Heart left ventricle (tissue), 16 donors: Measurements from ENCODE around the gene UGT2A1. TPM values are rescaled to one million over a fixed set of nuclear protein-coding genes. Genes with fewer than 3 reads are reported as not detected.
"Not testable (repeated sequence)": the region's sequence is repeated elsewhere in the genome, so short reads cannot be mapped to it uniquely, and the experiment has no call there.

ENCODE experiments used
- ATAC-seq, 4 donors: fragments of 200-7000 bp; cut with Tn5 transposase; one replicate each; pipeline ENCODE4 v1.9.1; 2020 to 2022; ENCODE audit warnings: moderate library complexity in 4 of 4, mild to moderate bottlenecking in 3 of 4, moderate number of reproducible peaks in 1 of 4
- DNase-seq, 5 donors: peaks; one replicate each; pipeline ENCODE4 v3.0.0-alpha.2; 2020
- H3K27ac ChIP-seq, 12 donors: fragments of 200-600 bp; sonication (generic) in 4 of 12; one replicate each; pipeline versions ENCODE4 v1.5.0 to v1.8.0; 2016 to 2022; ENCODE audit warnings: mild to moderate bottlenecking in 2 of 12
- H3K27me3 ChIP-seq, 9 donors: fragments of 200-600 bp; sonication (generic) in 2 of 9; one replicate each; pipeline versions ENCODE4 v1.5.1 to v1.8.0; 2016 to 2022; ENCODE audit warnings: mild to moderate bottlenecking in 3 of 9
- H3K36me3 ChIP-seq, 9 donors: fragments of 200-600 bp; sonication (generic) in 2 of 9; one replicate each; pipeline versions ENCODE4 v1.5.0 to v1.8.0; 2018 to 2022; ENCODE audit warnings: mild to moderate bottlenecking in 2 of 9
- H3K4me1 ChIP-seq, 12 donors: fragments of 200-600 bp; sonication (generic) in 4 of 12; one replicate each; pipeline versions ENCODE4 v1.5.0 to v1.8.0; 2016 to 2022; ENCODE audit warnings: mild to moderate bottlenecking in 3 of 12
- H3K4me3 ChIP-seq, 12 donors: fragments of 200-600 bp; sonication (generic) in 4 of 12; one replicate each; pipeline versions ENCODE4 v1.5.0 to v1.8.0; 2017 to 2022; ENCODE audit warnings: mild to moderate bottlenecking in 9 of 12, moderate library complexity in 4 of 12
- H3K9me3 ChIP-seq, 12 donors: fragments of 200-600 bp; sonication (generic) in 4 of 12; one replicate each; pipeline versions ENCODE4 v1.5.0 to v1.8.0; 2016 to 2022; ENCODE audit warnings: mild to moderate bottlenecking in 1 of 12
- CTCF ChIP-seq, 12 donors: fragments of 200-600 bp; sonication (generic) in 4 of 12; IDR thresholded peaks; one replicate each; pipeline versions ENCODE4 v1.5.0 to v1.8.0; 2018 to 2022; ENCODE audit warnings: antibody characterized with exemption in 12 of 12, mild to moderate bottlenecking in 5 of 12
- POLR2A ChIP-seq, 2 donors: fragments of 450-650 bp; IDR thresholded peaks; one replicate each; pipeline ENCODE4 v1.6.1; 2017; ENCODE audit warnings: antibody characterized with exemption in 2 of 2, mild to moderate bottlenecking in 2 of 2, moderate library complexity in 2 of 2
- WGBS, 4 donors: extraction: QIAGEN DNeasy Blood & Tissue Kit in 2 of 4; methylation state at CpG; one replicate each; pipeline versions ENCODE4 v1.1.5 to v1.1.7; 2013 to 2018; 5-methylcytosine and 5-hydroxymethylcytosine counted together
- intact Hi-C, 10 donors: fragments of 100-400 bp; cut with DNase I; formaldehyde crosslinking; loops; one replicate each; pipeline versions ENCODE4 v1.11.1 to v1.14.2; 2022
- polyA plus RNA-seq, 2 donors: library from polyadenylated mRNA; stranded (reverse); fragments of 200-250 nt; gene quantifications; one replicate each; pipeline ENCODE4 v1.2.3, GENCODE V29; 2013
- total RNA-seq, 9 donors: library from RNA; depleted of rRNA in 2 of 9; stranded (reverse); fragments of >200 nt in 2 of 9; fragmentation: NEBNext Ultra II Directional in 3 of 9; extraction: Animal tissue kit (Norgen Biotek cat#: 25700) in 3 of 9; gene quantifications; one replicate each; pipeline versions ENCODE4 v1.1.0 to v1.2.4, GENCODE V29; 2016 to 2023
- donor health status: ischemic (EF 13 %, LVEDD 7.1; RV severe dilation, severe dysfunction).
- donor health status: healthy with polysubstance abuse.
- donor health status: DM: no; HTN: yes; CAD: no.
- donor health status: DM: no; HTN: no; CAD: no.
- donor health status: ischemic (EF 25% LVEDD 6.9; RV normal size, moderate dysfunction).
- donor health status: ischemic (EF 25% LVEDD 5.7; RV mildly dilated, moderate dysfunction).
- donor health status: healthy.
- donor health status: DM: yes; HTN: yes; CAD: no.
- donor health status: ischemic (EF 35%, LVEDD 5.7; RV mildly dilated, moderate dysfunction).
- donor health status: nonischemic (EF 11% LVEDD 7.7; RV severe dilation, severe dysfunction).
- donor health status: DM: yes; HTN: yes; CAD: no.
- donor health status: PGD.
- donor health status: ischemic (EF 29% LVEDD 5.4; RV normal size, mild dysfunction).
- donor health status: nonischemic (EF 23%, LVEDD 6.1; RV moderate dilation, normal function).

The UGT2A1 gene
- total and polyA plus RNA-seq, 11 donors, result not detected

DNA sequence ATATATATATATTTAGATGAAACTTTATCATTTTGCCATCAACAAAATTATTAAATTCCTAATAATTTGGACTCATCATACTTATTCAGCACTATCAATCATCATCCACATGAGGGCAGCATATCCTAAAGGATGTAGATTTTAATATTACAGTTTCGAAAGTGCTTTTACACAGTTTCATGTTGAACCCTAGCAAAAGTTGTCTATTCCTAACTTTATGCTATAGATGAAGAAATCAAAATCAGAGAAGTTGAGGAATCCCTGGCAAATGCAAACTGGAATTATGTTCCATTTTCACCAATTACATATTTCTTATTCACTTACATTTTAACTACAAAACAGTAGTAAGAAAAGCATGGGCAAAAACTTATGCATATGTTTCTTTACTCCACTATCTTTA, 36.6 kb upstream of the UGT2A1 start:
- no peaks in the 10 kb centered on the region for H3K36me3 ChIP-seq
- TF ChIP-seq POLR2A (IDR thresholded peaks at IDR 0.05) (no peak), CTCF (IDR thresholded peaks at IDR 0.05) (peak in 11 of 12 donors; percentile 23 to 62 (median 48))
- no peak for DNase-seq
- ATAC-seq, result no peak
- 2 to 5% (median 3%) methylated on average over 1 of the region's 1 CpG for WGBS, 4 donors
- peaks cover 0 to 3% (median 0%) of the 10 kb centered on the region in 12 donors for H3K9me3 ChIP-seq
- H3K27me3 ChIP-seq, result no peaks in the 10 kb centered on the region
- intact Hi-C loops, result loop anchor here in 2 of 10 donors (5.0 to 10.0 kb wide), 2 partner anchors 813 to 815 kb away; no protein-coding TSS in a partner anchor
- H3K4me3 ChIP-seq, result no peak overlapping the region
- no peaks in the 10 kb centered on the region for H3K4me1 ChIP-seq
- no peak overlapping the region for H3K27ac ChIP-seq

DNA sequence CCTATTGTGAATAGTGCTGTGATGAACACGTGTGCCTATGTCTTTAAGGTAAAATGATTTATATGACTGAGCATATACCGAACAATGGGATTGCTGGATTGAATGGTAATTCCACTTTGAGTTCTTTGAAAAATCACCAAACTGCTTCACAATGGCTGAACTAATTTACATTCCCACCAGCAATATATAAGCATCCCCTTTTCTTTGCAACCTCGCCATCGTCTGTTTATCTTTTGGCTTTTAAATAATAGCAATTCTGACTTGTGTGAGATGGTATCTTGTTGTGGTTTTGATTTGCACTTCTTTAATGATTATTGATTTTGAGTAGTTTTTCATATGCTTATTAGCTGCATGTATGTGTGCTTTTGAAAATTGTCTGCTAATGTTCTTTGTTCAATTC, 31.8 kb upstream of the UGT2A1 start:
- no peak overlapping the region for H3K4me3 ChIP-seq
- intact Hi-C loops, result loop anchor here in 2 of 10 donors (5.0 to 10.0 kb wide), 2 partner anchors 817 to 820 kb away; no protein-coding TSS in a partner anchor

DNA sequence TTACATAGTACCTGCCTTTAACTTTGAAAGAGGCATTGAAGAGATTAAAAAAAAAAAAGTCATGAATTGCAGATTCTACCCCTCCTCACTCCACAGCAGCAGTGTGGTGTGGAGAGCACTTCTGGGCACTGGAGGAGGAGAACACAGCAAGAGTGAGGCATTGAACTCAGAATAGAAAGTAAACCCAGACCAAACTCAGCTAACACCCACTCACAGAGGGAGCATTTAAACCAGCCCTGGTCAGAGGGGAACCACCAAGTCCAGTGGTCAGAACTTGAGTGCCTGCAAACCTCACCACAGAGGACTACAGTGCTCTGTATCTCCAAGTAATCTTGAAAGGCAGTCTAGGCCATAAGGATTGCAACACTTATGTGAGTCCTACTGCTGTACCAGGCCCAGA, 15.6 kb upstream of the UGT2A1 start:
- H3K27ac ChIP-seq, result no peak overlapping the region
- TF ChIP-seq POLR2A (IDR thresholded peaks at IDR 0.05), result no peak
- no peak for TF ChIP-seq CTCF (IDR thresholded peaks at IDR 0.05)
- no peaks in the 10 kb centered on the region for H3K9me3 ChIP-seq
- DNase-seq, result no peak
- H3K4me1 ChIP-seq, result no peaks in the 10 kb centered on the region
- H3K36me3 ChIP-seq, result no peaks in the 10 kb centered on the region
- no peak overlapping the region for H3K4me3 ChIP-seq
- no peaks in the 10 kb centered on the region for H3K27me3 ChIP-seq
- ATAC-seq, result no peak
- intact Hi-C loops, result no loop called here

More for the DNA sequence above, 31.8 kb upstream of the UGT2A1 start:
- H3K27ac ChIP-seq, result no peak overlapping the region
- no peaks in the 10 kb centered on the region for H3K4me1 ChIP-seq
- no peaks in the 10 kb centered on the region for H3K27me3 ChIP-seq
- no peaks in the 10 kb centered on the region for H3K36me3 ChIP-seq
- no peaks in the 10 kb centered on the region for H3K9me3 ChIP-seq
- DNase-seq (no peak), ATAC-seq (no peak)
- no peak for TF ChIP-seq POLR2A (IDR thresholded peaks at IDR 0.05)
- TF ChIP-seq CTCF (IDR thresholded peaks at IDR 0.05), result no peak
- 64 to 70% (median 66%) methylated on average over 4 of the region's 4 CpGs for WGBS, 4 donors

DNA sequence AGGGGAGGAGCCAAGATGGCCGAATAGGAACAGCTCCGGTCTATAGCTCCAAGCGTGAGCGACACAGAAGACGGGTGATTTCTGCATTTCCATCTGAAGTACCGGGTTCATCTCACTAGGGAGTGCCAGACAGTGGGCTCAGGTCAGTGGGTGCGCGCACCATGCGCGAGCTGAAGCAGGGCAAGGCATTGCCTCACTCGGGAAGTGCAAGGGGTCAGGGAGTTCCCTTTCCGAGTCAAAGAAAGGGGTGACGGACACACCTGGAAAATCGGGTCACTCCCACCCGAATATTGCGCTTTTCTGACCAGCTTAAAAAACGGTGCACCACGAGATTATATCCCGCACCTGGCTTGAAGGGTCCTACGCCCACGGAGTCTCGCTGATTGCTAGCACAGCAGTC, 11.0 kb upstream of the UGT2A1 start:
- DNase-seq, H3K27ac ChIP-seq, H3K27me3 ChIP-seq, ATAC-seq, H3K4me1 ChIP-seq, H3K9me3 ChIP-seq, H3K36me3 ChIP-seq, intact Hi-C loops, H3K4me3 ChIP-seq: not testable (repeated sequence)
- WGBS, 4 donors, result 84 to 94% (median 86%) methylated on average over 21 to 22 of the region's 22 CpGs

GRCh38 chr4:69661130-69661803, 8.2 kb upstream of the UGT2A1 start:
- H3K27ac ChIP-seq, intact Hi-C loops, H3K27me3 ChIP-seq, H3K4me3 ChIP-seq, H3K9me3 ChIP-seq, DNase-seq, H3K36me3 ChIP-seq, H3K4me1 ChIP-seq, ATAC-seq: not testable (repeated sequence)
- WGBS, 4 donors, result 61 to 78% (median 69%) methylated on average over 4 of the region's 4 CpGs
